GM10266 (cell line): Measurements from ENCODE around the gene YWHAQ.

Source experiments
- DNase-seq: peaks from one replicate; pipeline ENCODE4 v3.0.0; 2012; ENCODE audit errors: extremely low spot score
- CTCF ChIP-seq: IDR thresholded peaks from 2 replicates; pipeline ENCODE4 v1.5.1; 2012; ENCODE audit warnings: mild to moderate bottlenecking, low read depth; ENCODE audit not compliant: control insufficient read depth, insufficient read depth; ENCODE audit errors: missing control alignments

YWHAQ gene

GRCh38 chr2:9639740-9640343 is 9.0 kb upstream of the YWHAQ start:
- DNase-seq, result no peak

DNA sequence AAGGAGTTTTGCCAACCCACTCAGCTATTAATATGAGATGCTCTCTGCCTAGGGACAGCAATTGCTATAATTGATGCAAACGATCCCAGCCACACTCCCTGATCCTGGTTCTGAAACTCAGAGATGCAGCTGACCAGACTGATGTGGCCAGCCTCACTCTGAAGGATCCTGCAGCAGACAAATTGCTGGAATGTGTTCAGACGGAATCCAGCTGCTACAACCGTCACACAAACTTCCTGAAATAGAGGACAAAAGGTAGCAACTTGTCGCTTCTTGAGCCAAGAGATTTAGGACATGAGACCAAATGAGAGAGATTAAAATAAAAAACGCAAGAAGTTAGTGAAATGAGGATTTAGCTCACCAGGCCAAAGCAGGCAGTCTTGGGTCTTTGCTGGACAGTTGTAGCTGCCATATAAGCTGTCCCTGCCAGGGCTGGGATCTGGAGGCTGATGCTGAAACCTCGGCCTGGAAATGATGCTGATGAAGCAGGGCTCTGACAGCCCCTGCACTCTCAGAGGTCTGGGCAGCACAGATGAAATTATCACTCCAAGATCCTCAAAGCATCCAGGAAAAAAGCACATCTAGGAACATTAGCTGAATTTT is 8.3 kb upstream of the YWHAQ start:
- no peak for TF ChIP-seq CTCF
- DNase-seq, result no peak

More at GRCh38 chr2:9639740-9640343, 9.0 kb upstream of the YWHAQ start:
- no peak for TF ChIP-seq CTCF

DNA sequence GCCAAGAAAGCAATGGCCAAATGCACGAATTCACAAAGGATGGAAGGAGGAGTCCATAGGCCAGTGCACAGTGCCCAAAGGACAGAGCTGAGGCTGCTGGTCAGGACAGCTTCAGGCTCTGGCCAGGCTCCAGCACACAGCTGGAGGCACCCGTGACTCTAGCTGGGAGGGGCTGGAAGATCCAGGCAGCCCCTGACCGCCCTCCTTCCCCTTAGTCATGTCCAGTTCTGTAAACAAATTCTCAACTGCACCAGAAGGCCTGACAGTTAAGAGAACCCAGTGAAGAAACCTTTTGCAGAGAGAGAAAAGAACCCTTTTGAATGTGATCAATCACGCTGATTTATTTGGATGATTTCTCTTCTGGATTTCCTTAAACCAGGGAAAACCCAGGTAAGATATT is 7.7 kb upstream of the YWHAQ start:
- DNase-seq, result no peak
- no peak for TF ChIP-seq CTCF

- DNase-seq, result no peak
- no peak for TF ChIP-seq CTCF
Observed at GRCh38 chr2:9637330-9637729, 6.5 kb upstream of the YWHAQ start.

DNA sequence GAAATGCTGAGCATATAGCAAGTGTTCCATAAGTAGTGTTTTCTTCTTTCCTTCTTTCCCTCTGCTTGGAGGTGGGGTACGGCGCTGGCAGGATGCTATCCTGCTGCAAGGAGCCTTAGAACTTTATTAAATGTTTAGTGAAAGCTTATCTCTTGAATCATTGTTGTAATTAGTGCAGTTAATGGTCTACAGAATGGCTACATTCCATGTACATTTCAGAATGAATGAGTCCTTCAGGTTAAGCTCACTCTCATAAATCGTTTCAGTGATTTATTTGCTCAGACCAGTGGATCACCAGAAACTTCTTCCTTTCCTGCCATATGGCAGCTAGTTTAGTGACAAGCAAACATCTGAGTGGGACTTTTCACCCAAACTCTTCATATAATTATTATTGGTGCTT is 3.3 kb upstream of the YWHAQ start:
- TF ChIP-seq CTCF, result no peak

GRCh38 chr2:9631878-9632700 is 1.3 kb upstream of the YWHAQ start:
- no peak for TF ChIP-seq CTCF
- no peak for DNase-seq

More for the DNA sequence above, 3.3 kb upstream of the YWHAQ start:
- DNase-seq, result no peak

- DNase-seq, result no peak
- no peak for TF ChIP-seq CTCF
Observed at GRCh38 chr2:9631553-9631819, 689 bp upstream of the YWHAQ start.
